SK-N-MC (cell line): ENCODE data around the gene DNAJA4.

ENCODE experiments used
- DNase-seq: peaks from one replicate; pipeline ENCODE4 v3.0.0-alpha.2; 2011; ENCODE audit warnings: low read depth, low spot score
- H3K27ac ChIP-seq: fragments of 200-600 bp; sonication (generic); 2 replicates; pipeline ENCODE4 v1.5.1; 2016; ENCODE audit warnings: mixed run types
- H3K36me3 ChIP-seq: fragments of 200-600 bp; sonication (generic); 2 replicates; pipeline ENCODE4 v1.6.1; 2017; ENCODE audit warnings: antibody characterized with exemption, low read length, mixed read lengths; ENCODE audit not compliant: insufficient read depth
- H3K4me3 ChIP-seq: fragments of 200-600 bp; sonication (generic); 2 replicates; pipeline ENCODE4 v1.5.1; 2016
- H3K9ac ChIP-seq: fragments of 200-600 bp; sonication (generic); 2 replicates; pipeline ENCODE4 v1.8.0; 2017; ENCODE audit warnings: mixed run types, mixed read lengths; ENCODE audit not compliant: insufficient read length
- H3K9me3 ChIP-seq: fragments of 200-600 bp; sonication (generic); 2 replicates; pipeline ENCODE4 v1.6.1; 2017; ENCODE audit warnings: low read depth, mild to moderate bottlenecking, antibody characterized with exemption, low read length, moderate library complexity, mixed read lengths
- EZH2 ChIP-seq: fragments of 200-600 bp; sonication (generic); IDR thresholded peaks from one replicate; pipeline ENCODE4 v1.6.1; 2017; ENCODE audit warnings: antibody characterized with exemption
- FOXP2 ChIP-seq: optimal IDR thresholded peaks from 2 replicates; pipeline ENCODE3; 2011; ENCODE audit warnings: mild to moderate bottlenecking, moderate library complexity; ENCODE audit not compliant: insufficient read depth; ENCODE audit errors: extremely low read length, control extremely low read depth
- POLR2AphosphoS5 ChIP-seq: IDR thresholded peaks from 2 replicates; pipeline ENCODE4 v1.6.1; 2012; ENCODE audit warnings: mild to moderate bottlenecking, low read depth, low read length, borderline replicate concordance

DNAJA4 gene

DNA sequence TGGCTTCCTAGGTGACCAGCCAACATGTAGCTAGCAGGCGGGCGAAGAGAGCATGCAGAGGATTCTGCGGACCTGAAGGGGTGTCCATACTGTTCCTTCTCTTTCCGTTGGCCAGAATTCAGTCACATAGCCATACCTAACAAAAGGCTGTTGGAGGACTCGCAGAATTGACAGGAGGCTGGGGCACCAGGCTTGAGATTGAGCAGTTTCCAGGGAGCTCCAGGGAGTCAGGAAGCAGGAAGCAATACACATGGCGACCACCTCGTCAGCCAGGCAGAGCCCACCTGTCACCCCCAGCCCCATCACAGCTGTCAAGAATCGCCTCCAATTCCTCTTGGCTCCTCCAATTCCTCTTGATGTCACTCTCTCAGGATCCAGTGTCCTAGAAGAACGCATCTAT, 13.2 kb upstream of the DNAJA4 start:
- no peak overlapping the region for H3K4me3 ChIP-seq
- H3K9me3 ChIP-seq = no peaks in the 10 kb centered on the region
- no peak overlapping the region for H3K9ac ChIP-seq
- no peak overlapping the region for H3K27ac ChIP-seq
- no peak for TF ChIP-seq EZH2
- no peak for TF ChIP-seq POLR2AphosphoS5
- TF ChIP-seq FOXP2 = no peak
- no peaks in the 10 kb centered on the region for H3K36me3 ChIP-seq
- DNase-seq = no peak

DNA sequence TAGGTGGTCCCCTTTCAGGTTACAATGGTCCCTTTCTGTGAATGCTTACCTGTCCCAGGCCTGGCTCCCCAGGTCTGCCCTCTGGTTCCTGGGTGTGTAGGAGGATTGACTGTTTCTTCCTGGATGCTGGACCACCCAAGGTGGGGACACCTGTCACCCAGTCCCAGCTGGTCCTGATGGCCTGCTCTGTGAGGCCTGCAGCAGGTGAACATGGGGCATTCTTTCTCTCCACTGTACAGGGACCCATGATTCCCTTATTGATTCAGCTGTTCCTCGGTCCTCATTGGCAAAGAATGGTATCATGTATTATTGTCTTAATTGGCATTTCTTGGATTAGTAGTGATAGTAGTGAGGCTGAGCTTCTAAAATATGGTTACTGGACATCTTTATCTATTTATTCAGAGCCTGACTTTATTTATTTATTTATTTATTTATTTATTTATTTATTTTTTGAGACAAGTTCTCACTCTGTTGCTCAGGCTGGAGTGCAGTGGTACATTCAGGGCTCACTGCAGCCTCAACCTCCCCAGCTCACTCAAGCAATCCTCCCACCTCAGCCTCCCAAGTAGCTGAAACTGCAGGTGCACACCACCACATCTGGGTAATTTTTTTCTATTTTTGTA, 8.8 kb upstream of the DNAJA4 start:
- no peak overlapping the region for H3K9ac ChIP-seq
- no peak for DNase-seq
- no peak for TF ChIP-seq POLR2AphosphoS5
- TF ChIP-seq EZH2 = no peak
- no peak for TF ChIP-seq FOXP2
- no peak overlapping the region for H3K27ac ChIP-seq
- no peaks in the 10 kb centered on the region for H3K36me3 ChIP-seq
- no peaks in the 10 kb centered on the region for H3K9me3 ChIP-seq
- H3K4me3 ChIP-seq = no peak overlapping the region

DNA sequence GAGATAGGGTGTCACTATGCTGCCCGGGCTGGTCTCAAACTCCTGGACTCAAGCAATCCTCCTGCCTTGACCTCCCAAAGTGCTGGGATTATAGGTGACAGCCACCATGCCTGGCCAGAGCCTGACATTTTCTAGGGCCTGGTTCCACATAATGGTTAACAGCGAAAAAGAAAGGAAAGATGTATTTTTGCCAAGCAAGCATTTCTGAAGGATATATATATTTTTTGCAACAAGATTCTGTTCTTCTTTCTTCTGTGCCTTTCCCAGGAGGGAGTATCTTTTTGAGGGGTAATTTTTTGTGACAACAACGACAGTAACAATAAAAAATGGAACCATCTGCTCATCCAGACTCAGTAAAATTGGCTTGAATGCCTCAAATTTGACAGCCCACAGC, 8.3 kb upstream of the DNAJA4 start:
- Histone ChIP-seq H3K9ac (no peak overlapping the region), H3K27ac (no peak overlapping the region), H3K36me3 (no peaks in the 10 kb centered on the region), H3K4me3 (no peak overlapping the region), H3K9me3 (no peaks in the 10 kb centered on the region)
- no peak for DNase-seq
- TF ChIP-seq FOXP2 = no peak
- no peak for TF ChIP-seq EZH2
- TF ChIP-seq POLR2AphosphoS5 = no peak

DNA sequence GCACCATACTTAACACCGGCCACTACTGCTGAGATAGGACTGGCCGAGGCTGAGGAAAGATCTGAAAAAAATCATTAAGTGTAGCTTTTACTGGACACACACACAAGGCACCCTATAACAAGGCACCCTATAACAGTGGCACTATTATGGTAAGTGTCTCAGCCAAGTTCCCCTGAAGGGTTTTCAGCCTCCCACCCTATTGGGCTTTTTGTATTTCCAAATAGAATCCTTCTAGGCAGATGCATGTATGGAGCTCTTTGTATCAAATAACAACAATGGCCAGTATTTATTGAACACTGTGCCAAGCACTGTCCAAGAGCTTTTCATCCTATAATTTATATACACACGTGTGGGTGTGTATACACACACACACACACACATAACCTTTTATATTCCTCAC, 6.7 kb upstream of the DNAJA4 start:
- TF ChIP-seq FOXP2 (no peak), EZH2 (no peak), POLR2AphosphoS5 (no peak)
- Histone ChIP-seq H3K27ac (no peak overlapping the region), H3K9me3 (no peaks in the 10 kb centered on the region), H3K9ac (no peak overlapping the region), H3K36me3 (no peaks in the 10 kb centered on the region), H3K4me3 (no peak overlapping the region)
- DNase-seq = no peak

DNA sequence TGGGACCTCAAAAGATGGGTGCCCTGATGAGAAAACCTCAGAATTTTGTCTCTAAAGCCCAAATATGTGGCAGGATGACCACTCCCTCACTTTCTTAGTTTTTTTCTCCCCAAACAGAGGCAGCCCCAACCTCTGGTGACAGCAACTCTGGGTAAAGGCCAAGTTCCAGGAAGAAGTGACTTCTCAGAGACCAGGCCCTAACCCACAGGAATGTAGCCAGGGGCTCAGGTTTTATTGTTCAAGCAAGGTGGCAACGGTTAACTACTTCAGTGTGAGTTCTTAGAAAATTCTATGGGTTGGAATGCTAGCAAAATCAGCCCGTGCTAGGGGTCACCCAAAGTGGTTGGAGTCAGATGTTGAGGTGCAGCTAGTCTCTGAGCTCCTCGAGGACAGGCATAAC, 5.1 kb upstream of the DNAJA4 start:
- no peaks in the 10 kb centered on the region for H3K9me3 ChIP-seq
- TF ChIP-seq POLR2AphosphoS5 (no peak), EZH2 (no peak), FOXP2 (no peak)
- H3K4me3 ChIP-seq = no peak overlapping the region
- H3K36me3 ChIP-seq = no peaks in the 10 kb centered on the region
- no peak for DNase-seq
- no peak overlapping the region for H3K9ac ChIP-seq
- no peak overlapping the region for H3K27ac ChIP-seq

DNA sequence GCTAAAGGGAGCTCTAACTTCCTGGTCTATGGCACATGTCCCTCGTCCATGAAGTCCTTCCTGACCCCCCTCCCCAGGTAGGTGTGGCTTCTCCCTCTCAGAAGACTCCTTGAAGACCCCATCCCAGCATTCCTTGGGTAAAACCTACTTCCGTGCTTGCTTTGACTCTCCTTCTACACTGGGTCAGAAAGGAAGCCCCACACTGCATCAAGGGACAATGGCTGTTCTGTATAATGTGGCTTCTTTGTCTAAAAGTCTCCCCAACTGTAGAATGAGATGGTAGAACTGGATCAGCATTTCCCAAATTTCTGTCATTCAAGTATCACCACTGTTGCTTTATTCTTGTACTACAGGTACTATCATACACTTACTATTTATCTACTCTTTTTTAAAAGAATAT, 3.9 kb upstream of the DNAJA4 start:
- DNase-seq = no peak
- H3K9me3 ChIP-seq = no peaks in the 10 kb centered on the region
- no peak overlapping the region for H3K27ac ChIP-seq
- no peak overlapping the region for H3K9ac ChIP-seq
- TF ChIP-seq EZH2 = no peak
- no peak for TF ChIP-seq FOXP2
- no peak for TF ChIP-seq POLR2AphosphoS5
- no peak overlapping the region for H3K4me3 ChIP-seq
- no peaks in the 10 kb centered on the region for H3K36me3 ChIP-seq

DNA sequence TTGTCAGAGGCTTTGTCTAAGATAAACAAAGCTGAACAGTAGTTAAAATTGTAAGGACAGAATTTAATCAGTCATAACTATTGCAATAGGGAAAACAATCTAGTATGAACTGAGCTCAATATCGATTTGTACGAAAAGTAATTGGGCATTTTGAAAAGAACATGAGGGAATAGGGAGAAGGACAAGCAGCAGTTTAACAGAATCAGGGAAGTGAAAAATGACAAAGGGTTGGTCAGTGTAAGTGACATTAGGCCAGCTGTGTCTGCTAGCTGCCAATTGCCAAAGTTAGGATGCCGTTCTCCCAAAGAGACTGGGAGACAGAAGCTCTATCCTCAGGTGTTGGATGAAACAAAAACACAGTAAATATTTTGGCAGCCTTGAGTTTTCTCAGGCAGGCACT, 3.3 kb upstream of the DNAJA4 start:
- no peaks in the 10 kb centered on the region for H3K36me3 ChIP-seq
- DNase-seq = no peak
- no peaks in the 10 kb centered on the region for H3K9me3 ChIP-seq
- no peak overlapping the region for H3K27ac ChIP-seq
- TF ChIP-seq EZH2 (no peak), FOXP2 (no peak), POLR2AphosphoS5 (no peak)
- no peak overlapping the region for H3K4me3 ChIP-seq
- no peak overlapping the region for H3K9ac ChIP-seq

DNA sequence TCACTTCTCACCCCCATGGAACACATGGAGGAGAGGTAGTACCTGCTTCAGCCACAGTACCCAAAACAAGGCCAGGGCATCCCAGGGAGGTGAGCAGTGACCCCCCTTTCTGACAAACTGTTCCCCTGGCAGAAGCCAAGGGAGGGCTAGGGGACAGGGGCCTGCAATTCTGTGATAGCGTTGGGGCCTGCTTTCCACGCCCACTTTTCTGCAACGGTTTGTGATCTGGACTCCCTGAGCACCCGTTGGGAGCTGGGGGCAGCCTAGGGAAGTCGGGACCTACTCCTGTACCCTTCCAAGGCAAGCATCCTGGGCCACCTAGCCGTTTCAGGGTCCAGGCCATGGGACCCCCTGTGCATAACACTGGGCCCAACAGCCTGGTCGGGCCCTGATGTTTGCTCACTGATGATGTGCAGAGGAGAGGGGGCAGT, 996 bp upstream of the DNAJA4 start:
- no peak for TF ChIP-seq FOXP2
- no peak for TF ChIP-seq EZH2
- no peak for TF ChIP-seq POLR2AphosphoS5
- no peak overlapping the region for H3K27ac ChIP-seq
- H3K36me3 ChIP-seq = no peaks in the 10 kb centered on the region
- no peak overlapping the region for H3K9ac ChIP-seq
- H3K9me3 ChIP-seq = no peaks in the 10 kb centered on the region
- no peak for DNase-seq
- H3K4me3 ChIP-seq = no peak overlapping the region

DNA sequence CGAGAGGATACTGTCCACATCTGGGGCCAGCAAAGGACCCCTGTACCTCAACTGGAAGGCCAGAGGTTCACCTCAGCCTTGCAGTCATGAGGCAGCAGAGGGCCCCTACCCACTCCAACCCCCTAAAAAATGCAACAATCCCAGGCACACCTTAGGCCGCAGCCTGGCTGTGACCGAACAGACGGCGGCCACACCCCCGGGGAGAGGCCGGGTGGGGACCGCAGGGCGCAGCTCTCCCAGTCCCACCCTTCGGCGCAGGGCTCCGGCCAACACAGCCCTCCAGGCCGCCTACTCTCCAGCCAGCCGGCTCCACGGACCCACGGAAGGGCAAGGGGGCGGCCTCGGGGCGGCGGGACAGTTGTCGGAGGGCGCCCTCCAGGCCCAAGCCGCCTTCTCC, 457 bp upstream of the DNAJA4 start:
- H3K36me3 ChIP-seq = no peaks in the 10 kb centered on the region
- H3K4me3 ChIP-seq = no peak overlapping the region
- H3K27ac ChIP-seq = no peak overlapping the region
- TF ChIP-seq EZH2 (no peak), FOXP2 (no peak), POLR2AphosphoS5 (no peak)
- no peaks in the 10 kb centered on the region for H3K9me3 ChIP-seq
- no peak for DNase-seq
- no peak overlapping the region for H3K9ac ChIP-seq
